Measurements from ENCODE around the gene MAS1L.

The MAS1L gene

DNA sequence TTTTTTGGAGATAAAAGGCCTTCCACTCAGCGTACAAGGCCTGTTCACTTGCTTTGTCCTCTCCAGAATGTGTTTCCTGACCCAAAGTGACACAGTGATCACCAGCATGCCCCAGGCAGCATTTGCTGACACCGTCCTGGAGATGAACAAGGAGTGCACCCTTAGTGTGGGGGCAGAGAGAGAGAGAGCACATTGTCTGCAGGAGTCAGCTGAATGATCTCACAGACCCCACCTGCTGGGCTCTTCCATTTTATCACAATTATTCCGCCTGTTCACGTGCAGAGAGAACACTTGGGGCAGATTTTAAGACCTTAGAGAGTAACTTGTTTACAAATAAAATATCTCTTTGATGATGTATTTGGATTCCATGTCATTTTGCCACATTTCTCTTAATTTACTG lies 22.4 kb upstream of the MAS1L start:
- DNase-seq (ENCODE audit: low spot score) = no peak

DNA sequence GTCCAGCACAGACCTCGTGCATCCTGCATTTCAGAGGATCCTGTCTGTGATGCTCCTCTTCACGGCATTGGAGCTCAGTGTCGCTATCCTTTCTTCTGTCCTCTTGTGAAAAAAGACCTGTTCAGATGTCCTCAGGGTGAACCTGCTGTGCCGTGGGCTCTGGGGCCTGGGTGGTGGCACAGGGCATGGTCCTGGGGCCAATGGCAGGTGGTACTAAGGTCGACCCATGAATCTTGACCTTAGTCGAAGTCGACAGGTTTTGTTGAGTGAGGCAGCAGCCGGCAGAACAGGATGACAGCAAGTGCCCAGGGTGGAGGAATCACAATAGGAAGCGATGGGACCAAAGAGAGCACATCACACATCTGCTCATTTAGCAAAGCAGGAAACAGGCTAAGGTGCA lies 22.0 kb upstream of the MAS1L start:
- no peak for DNase-seq (ENCODE audit: low spot score)

DNA sequence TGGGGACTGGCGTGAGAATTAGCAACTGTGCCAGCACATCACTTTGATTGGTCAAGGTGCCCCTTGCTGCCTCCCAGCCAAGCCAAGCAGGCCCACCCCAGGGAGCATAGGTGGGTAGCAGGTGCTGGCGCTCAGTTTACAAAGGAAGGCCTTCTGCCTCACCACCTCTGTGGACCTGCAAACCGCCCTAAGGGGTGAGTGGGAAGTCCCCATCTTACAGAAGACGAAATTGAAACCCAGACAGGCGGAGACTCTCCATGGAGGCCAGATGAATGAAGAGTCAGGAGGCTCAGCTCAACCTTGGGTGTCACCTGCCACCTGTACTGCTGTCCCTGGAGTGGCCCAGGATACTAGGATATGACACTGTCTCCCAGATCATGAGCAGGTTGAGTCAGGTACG lies 21.5 kb upstream of the MAS1L start:
- no peak for DNase-seq (ENCODE audit: low spot score)

DNA sequence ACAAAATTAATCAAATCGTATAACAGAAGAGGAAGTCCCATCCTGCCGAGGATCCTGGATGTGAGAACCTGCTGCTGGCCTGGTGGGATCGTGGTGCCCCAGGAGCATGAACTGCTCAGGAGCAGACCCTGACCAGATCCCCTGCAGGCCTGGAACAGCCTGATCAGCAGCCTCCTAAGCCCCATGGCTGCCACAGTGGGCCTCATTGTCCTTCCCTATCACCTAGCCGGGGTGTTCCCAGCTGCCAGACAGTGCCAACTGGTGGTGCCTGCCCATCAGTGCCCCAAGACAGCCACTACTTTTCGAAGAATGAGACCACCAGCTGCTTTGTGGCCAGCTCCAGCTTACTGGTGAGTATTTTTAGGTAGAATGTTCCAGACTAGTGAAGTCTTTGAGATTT lies 19.6 kb upstream of the MAS1L start:
- no peak for DNase-seq (ENCODE audit: low spot score)

DNA sequence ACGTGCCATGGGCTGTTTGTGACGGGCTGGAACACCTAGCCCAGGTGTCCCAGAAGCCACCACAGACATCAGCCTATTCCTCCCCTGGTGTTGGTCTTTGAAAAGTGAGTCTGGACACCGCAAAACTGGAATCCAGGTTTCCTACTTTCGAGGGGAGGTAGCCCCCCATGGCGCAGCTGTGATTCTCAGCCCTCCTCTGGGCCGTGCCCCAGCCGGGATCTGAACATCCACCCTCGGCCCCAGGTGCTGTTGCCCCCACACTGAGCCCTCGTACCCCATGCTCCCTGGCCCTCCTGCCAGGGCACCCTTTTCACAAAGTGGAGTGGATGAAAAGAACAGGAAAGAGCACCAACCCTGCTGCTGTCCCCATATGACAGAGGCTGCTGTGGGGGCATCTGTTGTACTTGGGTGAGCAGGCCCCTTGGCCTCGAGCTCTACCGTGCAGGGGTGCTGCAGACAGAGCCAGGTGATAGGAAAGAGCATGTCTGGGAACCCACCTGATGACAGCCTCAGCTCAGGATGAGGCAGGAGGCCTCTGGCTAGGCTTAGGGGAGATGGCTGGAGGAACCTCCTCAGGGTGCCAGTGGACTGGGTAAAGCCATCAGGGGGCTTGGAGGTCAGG lies 18.8 kb upstream of the MAS1L start:
- no peak for DNase-seq (ENCODE audit: low spot score)

DNA sequence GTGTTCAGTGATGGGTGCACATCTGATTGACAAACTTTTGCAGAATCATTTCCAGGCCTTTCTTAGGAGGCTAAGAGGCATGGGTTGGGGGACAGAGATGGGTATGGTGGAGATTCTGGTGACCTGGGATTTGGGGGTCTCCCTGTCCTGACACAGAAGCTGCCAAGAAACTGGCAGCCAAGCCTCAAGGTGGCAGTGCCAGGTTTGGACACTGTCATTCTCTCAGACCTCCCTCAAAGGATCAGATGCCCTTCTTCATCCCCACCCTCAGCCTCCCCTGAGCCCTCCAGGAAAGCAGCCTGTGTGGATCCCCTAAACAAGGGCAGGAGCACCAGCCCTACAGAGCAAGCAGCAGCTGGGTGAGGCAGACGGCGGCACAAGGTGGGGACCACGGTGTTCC lies 18.1 kb upstream of the MAS1L start:
- no peak for DNase-seq (ENCODE audit: low spot score)

DNA sequence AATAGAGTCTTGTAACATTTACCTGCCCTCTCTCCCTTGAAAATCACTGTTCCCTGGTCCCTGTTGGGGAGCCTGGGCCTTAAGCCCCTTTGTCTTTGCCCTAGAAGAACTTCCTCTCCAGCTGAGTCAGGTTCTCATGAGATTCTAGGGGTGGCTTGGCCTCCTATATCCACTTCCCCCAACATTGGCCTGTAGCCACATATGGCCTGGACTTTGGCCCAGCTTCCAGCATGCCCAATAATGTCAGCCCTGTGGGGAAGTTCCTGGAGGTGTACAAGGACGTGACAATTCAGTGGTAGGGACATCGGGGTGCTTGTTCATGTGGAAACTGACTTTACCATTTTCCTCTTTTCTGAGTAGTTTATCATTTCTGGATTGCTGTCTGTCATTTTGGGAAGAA lies 17.2 kb upstream of the MAS1L start:
- DNase-seq (ENCODE audit: low spot score) = no peak

DNA sequence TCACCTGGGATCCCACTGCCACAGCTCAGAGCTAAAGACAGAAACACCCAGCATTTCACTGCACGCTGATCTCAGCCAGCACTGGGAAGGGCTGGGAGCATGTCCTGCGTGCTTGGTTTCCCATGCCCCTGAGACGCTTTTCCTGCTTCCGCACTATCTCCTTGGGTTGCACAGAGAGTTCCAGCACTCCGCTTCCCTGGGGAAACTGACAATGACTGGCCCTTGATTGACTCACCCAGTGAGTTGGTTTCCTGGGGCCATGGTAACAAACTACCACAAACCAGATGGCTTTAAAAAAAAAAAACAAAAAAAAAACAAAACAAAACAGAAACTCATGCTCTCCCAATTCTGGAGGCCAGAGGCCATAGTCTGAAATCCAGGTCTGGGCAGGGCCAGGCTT lies 14.8 kb upstream of the MAS1L start:
- no peak for DNase-seq (ENCODE audit: low spot score)

DNA sequence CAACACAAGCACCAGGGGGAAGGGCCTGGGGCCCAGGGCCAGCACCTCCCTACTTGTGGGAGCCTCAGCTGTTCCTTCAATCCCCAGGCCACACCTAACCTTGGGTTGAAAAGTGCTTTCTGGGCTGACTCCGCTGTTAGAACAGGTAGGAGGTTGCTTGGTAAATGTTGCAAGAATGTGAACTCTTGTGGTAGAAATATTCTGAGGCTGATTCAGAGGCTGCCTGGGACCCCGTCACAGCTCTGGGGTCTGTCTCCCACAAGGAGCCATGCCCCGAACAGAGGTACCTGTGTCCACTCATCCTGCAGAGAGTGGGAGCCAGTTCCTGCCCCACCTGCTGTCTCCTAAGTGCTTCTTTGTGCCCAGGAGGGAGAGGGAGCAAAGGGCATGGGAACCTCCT lies 14.4 kb upstream of the MAS1L start:
- no peak for DNase-seq (ENCODE audit: low spot score)

DNA sequence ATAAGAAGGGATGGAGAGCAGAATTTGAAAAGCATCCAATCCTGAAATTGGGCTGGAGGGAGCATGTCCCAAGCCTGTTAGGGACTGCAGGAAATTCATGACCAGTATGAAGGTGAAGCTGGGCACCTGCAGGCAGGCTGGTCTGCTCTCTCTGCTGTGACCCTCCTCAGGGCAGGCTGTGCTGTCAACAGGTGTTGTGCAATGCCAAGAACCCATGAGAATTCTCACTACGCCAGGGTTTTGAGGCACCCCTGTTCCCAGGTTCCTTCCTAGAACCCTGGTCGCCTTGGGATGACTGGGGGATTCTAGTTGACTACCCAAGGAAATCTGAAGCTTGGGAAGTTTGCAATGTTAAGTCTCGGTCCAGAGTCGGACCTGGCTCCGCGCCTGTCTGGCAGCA lies 13.3 kb upstream of the MAS1L start:
- no peak for DNase-seq (ENCODE audit: low spot score)

DNA sequence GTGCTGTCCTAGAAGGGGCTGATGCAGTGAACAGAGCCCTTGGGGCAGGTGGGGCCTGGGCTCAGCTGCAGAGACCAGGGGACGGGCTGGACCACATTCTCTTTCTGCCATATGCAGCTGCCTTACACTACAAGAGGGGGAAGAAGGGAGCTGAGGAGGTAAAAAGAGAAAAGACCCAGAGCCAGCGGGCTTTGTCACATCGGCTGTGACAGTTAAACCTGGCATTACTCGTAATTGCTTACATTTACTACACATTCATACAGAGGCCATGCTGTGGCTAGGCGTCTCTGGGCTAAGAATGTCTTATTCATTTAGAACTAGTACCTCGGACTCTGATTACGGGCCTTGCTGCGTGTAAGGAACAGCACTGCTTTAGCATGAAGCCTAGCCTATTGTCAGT lies 12.8 kb upstream of the MAS1L start:
- no peak for DNase-seq (ENCODE audit: low spot score)

DNA sequence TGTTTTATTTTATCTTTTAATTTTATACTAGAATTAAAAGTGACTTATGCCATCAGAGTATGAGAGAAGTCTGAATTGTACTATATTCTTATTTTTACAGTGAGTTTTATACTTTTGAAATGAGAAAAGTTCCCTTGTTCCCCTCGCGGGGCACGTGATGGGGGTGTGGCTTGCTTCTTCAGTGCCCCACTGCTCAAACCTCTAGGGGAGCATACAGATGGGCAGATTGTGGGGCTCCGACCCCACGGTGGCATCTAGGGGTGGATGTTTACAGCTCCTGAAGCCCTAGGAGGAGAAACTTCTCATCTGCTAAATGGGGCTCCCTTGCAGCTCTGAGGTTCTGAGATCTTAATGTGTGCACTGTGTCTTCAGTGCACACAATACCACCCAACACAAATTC lies 11.9 kb upstream of the MAS1L start:
- no peak for DNase-seq (ENCODE audit: low spot score)

DNA sequence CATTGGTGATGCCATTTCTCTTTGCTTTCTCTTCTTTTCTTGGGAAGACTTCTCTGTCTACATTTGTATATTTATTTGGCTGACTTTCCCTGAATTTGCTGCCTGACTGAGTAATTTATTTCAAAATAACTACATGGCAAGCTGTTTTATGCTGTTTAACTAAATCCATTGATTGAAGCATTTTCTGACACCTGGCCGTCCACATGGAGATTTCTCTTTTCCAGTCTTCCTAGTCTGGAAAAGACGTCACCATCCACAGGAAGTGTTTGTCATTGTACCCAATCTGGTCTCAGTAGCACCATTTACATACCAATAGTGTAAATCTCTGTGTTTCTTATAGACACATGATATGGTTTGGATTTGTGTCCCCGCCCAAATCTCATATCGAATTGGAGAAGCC lies 9.2 kb upstream of the MAS1L start:
- DNase-seq (ENCODE audit: low spot score) = no peak

DNA sequence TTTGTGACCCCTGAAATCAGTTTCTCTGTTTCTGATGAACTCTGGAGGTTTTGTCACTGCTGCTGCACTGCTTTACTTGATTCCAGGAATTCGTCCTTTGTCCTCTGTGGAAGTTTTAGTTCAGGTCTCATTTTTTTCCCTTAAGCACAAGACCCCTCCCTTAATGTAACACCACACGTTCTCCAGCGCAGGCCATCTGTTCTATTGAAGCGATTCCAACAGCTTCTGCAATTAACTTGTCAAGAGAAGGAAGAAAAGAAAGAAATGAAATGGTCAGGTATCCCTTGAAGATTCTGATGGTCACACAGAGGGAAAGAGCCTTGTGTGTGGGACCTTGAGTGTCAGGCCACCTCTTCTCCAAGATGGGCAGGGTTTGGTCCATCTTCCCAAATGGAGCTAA lies 7.8 kb upstream of the MAS1L start:
- no peak for DNase-seq (ENCODE audit: low spot score)

DNA sequence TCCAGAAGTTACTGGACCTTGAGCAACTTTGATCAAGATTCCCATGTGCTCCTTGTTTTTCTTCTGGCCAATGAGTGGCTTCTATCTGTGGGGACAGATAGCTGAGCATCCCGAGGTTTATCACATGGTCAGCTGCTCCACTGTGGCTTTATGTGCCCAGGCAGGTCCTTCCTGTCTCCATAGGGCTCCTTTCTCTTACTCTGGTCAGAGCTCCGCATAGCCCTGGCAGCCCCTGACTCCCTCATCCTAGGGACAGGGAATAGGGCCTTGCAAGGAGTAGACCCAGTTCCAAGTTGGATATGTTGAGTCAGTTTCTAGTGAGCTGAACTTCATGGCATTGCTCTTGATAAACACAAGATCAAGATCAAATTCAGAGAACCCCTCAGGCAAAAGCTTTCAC lies 6.4 kb upstream of the MAS1L start:
- DNase-seq (ENCODE audit: low spot score) = no peak

DNA sequence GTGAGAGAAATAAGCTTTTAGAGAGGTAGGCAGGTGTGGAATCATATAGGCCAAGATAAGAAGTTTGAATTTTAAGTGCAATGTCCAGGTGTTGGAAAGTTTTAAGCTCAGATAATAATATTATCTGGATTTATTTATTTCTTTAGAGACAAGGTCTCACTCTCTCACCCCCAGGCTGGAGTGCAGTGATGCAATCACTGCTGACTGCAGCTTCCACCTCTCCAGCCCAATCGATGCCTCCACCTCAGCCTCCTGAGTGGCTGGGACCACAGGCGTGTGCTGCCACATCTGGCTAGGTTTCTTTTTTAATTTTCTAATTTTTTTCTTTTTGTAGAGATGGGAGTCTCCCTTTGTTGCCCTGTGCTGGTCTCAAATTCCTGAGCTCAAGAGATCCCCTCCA lies 5.5 kb upstream of the MAS1L start:
- no peak for DNase-seq (ENCODE audit: low spot score)

DNA sequence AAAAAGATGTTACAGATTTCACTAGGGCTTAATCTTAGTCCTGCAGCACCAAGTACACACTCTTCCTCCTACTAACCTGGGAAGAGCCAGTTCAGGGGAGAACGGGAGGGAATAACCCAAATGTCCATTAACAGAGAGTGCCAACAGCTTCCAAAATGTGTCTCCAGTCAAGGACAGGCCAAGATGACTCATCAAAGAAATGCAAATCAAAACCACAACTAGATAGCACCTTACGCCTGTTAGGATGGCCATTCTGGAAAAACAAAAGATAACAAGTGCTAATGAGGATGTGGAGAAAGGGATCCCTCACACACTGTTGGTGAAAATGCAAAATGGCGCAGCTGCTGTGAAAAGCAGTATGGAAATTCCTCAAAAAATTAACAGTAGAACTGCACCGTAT lies 3.8 kb upstream of the MAS1L start:
- no peak for DNase-seq (ENCODE audit: low spot score)

DNA sequence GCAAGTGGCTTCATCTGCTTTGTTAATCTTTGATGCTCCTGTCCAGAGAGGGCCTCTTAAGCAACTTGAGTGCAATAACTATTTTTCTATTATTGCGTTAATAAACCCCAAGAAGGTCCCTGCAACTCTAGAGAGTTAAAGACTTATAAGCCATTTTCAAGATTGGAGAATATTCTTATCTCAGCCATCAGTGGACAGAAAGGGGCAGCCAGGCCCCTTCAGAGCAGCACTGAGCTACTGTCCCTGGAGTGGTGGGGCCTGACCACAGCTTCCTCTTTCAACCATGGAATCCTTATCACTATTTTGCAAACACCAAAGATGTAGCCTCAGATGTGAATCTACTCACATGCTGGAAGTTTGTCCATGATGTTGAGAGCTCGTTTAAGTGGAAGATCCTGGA lies 2.8 kb upstream of the MAS1L start:
- DNase-seq (ENCODE audit: low spot score) = no peak

DNA sequence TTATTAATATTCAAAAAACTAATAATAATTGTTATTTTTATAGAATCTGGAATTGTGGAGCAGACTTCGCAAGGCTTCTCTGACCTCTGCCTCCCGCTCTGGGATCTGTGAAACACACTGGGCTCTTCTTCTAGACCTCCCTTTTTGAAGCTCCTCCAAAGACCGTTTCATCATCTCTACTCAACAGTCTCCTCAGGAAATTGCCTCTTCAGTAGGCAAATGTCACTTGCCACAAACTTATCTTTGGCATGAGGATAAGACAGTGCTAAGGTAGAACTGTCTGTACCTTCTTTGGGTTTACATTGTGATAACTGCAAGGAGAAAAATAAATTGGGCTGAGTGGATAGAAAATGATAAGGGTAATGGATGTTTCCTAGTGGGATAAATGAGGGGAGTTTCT lies 2.3 kb upstream of the MAS1L start:
- DNase-seq (ENCODE audit: low spot score) = no peak

DNA sequence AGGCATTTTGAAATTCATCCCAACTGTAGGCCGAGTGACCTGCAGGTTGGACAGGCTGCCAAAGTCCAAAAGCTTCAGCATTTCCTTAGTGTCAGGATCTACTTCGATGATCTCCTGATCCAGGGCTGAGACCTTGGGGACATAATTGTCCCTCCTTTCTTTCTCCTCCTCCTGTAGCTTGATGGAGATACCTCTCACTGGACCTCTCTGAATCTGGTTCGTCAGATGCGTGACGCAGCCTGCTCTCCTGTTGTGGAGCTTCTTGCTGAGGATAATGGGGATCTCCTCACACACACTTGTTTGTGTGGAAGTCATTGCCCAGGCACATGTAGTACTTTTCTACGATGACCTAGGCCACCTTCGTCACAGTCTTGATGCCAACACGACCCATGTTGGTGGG lies 1.5 kb upstream of the MAS1L start:
- DNase-seq (ENCODE audit: low spot score) = no peak

DNA sequence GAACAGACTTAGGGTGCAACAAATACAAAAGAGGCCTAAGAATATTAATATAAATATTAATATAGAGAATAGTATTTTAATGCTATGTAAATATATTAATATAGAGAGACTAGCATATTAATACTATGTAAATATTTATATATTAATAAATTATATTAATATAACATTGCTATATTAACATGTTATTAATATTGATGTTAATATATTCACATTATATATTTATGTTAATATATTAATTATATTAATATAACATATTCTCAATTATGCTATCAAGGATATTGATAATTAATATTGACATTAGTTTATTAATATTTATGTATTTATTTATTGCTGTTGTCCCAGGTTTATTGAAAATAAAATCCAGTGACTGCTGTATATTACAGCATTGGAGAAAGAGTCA lies 1.1 kb upstream of the MAS1L start:
- no peak for DNase-seq (ENCODE audit: low spot score)

DNA sequence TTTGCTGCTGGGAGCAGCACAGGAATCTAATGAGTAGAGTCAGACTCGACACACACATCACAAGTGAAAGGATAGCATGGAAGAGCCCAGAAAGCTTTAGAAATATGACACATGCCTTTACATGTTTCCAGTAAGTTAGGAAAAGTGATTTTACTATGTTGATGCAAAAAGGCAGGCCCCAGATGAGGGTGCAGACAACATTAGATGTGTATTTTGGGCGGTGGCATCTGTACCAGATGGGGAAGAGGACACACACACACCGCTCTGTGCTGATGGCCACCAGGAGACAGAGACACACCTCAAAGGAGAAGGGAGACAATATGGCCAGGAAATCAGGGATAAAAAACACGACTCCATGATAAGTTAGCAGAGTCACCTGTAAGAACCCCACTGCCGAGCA lies 625 bp downstream of the MAS1L start:
- DNase-seq (ENCODE audit: low spot score) = no peak

DNA sequence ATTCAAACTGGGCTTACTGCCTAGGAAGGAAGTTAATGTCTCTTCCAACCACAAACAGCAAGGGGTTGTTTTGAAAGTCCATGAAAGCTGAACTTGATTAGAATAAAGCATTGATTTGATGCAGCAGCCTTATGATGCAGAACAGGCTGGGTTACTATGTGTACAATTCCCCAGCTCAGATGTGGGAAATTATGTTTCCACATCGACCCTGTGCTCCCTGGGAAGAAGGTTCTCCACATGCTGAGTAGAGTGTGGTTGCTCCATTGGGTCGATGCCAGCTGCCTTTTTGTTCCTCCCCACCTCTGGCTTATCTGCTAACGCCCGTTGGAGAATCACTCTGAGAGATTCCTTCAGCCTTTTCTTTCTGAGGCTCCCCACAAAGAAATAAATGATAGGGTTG lies 1.2 kb downstream of the MAS1L start:
- no peak for DNase-seq (ENCODE audit: low spot score)

DNA sequence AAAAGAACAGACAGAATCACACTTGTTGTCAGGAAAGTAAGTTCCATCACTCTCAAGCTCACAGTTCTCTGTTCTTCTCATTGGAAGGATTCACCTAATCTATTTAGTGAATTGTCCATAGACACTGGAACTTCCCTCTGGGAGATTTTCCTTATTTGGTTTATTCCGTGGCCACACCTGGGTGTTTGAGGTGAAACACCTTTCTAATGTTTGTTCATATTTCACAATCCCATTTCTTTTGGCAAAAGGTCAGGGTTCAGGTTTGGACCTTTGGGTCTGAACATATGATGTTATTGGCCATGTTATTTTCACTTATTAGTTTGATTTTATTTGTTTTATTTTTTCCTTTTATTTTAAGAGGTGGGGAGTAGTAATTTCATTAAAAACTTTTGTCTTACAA lies 4.0 kb downstream of the MAS1L start:
- no peak for DNase-seq (ENCODE audit: low spot score)

DNA sequence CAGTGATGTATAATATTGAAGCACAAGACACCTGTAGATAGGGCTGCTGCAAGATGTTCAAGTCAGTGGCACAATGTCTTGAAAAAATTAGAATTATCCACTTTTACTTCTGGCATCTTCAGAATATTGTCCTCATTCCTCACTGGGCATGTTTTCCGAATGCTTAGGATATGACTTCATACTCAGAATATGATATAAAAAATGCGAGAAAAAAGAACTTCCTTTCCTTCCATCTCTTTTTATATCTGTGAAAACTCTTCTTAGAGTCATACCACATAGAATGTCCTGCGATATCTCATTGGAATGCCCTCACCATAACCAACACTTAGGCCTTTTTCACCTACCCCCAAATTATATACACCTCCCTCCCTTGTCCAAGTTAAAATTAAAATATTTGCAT lies 4.6 kb downstream of the MAS1L start:
- DNase-seq (ENCODE audit: low spot score) = no peak

All from germinal center (tissue), 1 donor.